HepG2 (cell line): ENCODE measurements around the gene GLTPD2. TPM values are rescaled to one million over a fixed set of nuclear protein-coding genes. Genes with fewer than 3 reads are reported as not detected.

Experiments
- CREB1 ChIP-seq, 2 experiments: fragments of 450-650 bp in 1 of 2; IDR thresholded peaks; 2 replicates each; pipeline ENCODE4 v1.6.1; 2016 to 2017; ENCODE audit warnings: control low read depth in 1 of 2, mild to moderate bottlenecking in 1 of 2, missing compliant biosample characterization in 1 of 2, missing genetic modification characterization in 1 of 2
- DNMT1 ChIP-seq: sonication (generic); formaldehyde crosslinking; IDR thresholded peaks from 2 replicates; pipeline ENCODE4 v1.5.1; 2020; ENCODE audit warnings: mild to moderate bottlenecking, missing genetic modification reagents
- FIP1L1 ChIP-seq: fragments of 200-400 bp; formaldehyde crosslinking; IDR thresholded peaks from 2 replicates; pipeline ENCODE4 v1.6.1; 2018; ENCODE audit warnings: low read depth, mild to moderate bottlenecking, low read length, moderate library complexity, borderline replicate concordance; ENCODE audit not compliant: insufficient read depth
- GATAD1 ChIP-seq: IDR thresholded peaks from 2 replicates; pipeline ENCODE4 v1.6.1; 2016; ENCODE audit warnings: missing genetic modification reagents, missing compliant biosample characterization
- HNRNPK ChIP-seq: fragments of 200-400 bp; formaldehyde crosslinking; IDR thresholded peaks from 2 replicates; pipeline ENCODE4 v1.6.1; 2018; ENCODE audit warnings: low read length, low read depth, moderate library complexity, mild to moderate bottlenecking; ENCODE audit not compliant: poor library complexity, severe bottlenecking
- HNRNPL ChIP-seq: fragments of 200-400 bp; formaldehyde crosslinking; IDR thresholded peaks from 2 replicates; pipeline ENCODE4 v1.6.1; 2017; ENCODE audit warnings: mild to moderate bottlenecking, low read depth, low read length
- KDM6A ChIP-seq: IDR thresholded peaks from 2 replicates; pipeline ENCODE4 v1.6.1; 2016; ENCODE audit warnings: low read depth
- MBNL3 ChIP-seq: fragments of 250-450 bp; sonication (Bioruptor Pico); conservative IDR thresholded peaks from 2 replicates; pipeline ENCODE4 v1.8.0; 2022; ENCODE audit warnings: mild to moderate bottlenecking, inconsistent platforms
- NFRKB ChIP-seq: fragments of 450-650 bp; IDR thresholded peaks from 2 replicates; pipeline ENCODE4 v1.6.1; 2017
- NR1H2 ChIP-seq: sonication (generic); formaldehyde crosslinking; IDR thresholded peaks from 2 replicates; pipeline ENCODE4 v1.8.1; 2022; ENCODE audit warnings: low read depth, missing genetic modification reagents, borderline replicate concordance
- PPARG ChIP-seq: conservative IDR thresholded peaks from 2 replicates; pipeline ENCODE4 v1.6.1; 2016; ENCODE audit warnings: missing biosample characterization, missing genetic modification reagents
- YEATS4 ChIP-seq: sonication (generic); formaldehyde crosslinking; IDR thresholded peaks from 2 replicates; pipeline ENCODE4 v1.4.0; 2020; ENCODE audit warnings: missing genetic modification reagents, borderline replicate concordance
- ZNF20 ChIP-seq: sonication (generic); formaldehyde crosslinking; IDR thresholded peaks from 2 replicates; pipeline ENCODE4 v1.4.0; 2020; ENCODE audit warnings: mild to moderate bottlenecking, moderate library complexity, missing genetic modification reagents
- ZNF773 ChIP-seq: sonication (generic); formaldehyde crosslinking; IDR thresholded peaks from 2 replicates; pipeline ENCODE4 v1.4.0; 2020; ENCODE audit warnings: missing genetic modification reagents, borderline replicate concordance
- polyA plus RNA-seq, 8 experiments: library from polyadenylated mRNA; depleted of rRNA in 3 of 8; stranded (reverse) in 7 of 8; unstranded in 1 of 8; fragments of >200 nt; fragmentation: Illumina TruSeq in 4 of 8; extraction: Trizol in 4 of 8; gene quantifications; 2 replicates each; pipeline versions ENCODE4 v1.2.1 to v1.2.3, GENCODE V29; 2011 to 2016; ENCODE audit warnings: low read depth in 4 of 8, missing spikeins in 1 of 8, mixed read lengths in 1 of 8; ENCODE audit not compliant: insufficient read depth in 1 of 8
- total RNA-seq, 5 experiments: library from RNA; depleted of rRNA; stranded (reverse); fragments of >200 nt; fragmentation: Illumina TruSeq; extraction: Trizol; gene quantifications; 2 replicates each; pipeline ENCODE4 v1.2.3, GENCODE V29; 2016; ENCODE audit warnings: low read depth in 1 of 5
- TF ChIP-seq, protein P1 (sequence below): sonication (generic); formaldehyde crosslinking; IDR thresholded peaks from 2 replicates; pipeline ENCODE4 v1.9.0; 2021; ENCODE audit warnings: missing genetic modification reagents, borderline replicate concordance
- TF ChIP-seq, protein P2 (sequence below): sonication (generic); formaldehyde crosslinking; conservative IDR thresholded peaks from 2 replicates; pipeline ENCODE4 v1.4.0; 2020; ENCODE audit warnings: missing genetic modification reagents
- TF ChIP-seq, protein P3 (sequence below): sonication (generic); formaldehyde crosslinking; IDR thresholded peaks from 2 replicates; pipeline ENCODE4 v1.5.0; 2020; ENCODE audit warnings: mild to moderate bottlenecking, missing genetic modification reagents, borderline replicate concordance

The GLTPD2 gene
- total and polyA plus RNA-seq, 2 of the 13 experiments (the other 11 are each of a cell fraction or from before 2014, with no cell fraction given) = 7.5 to 12.9 TPM

DNA sequence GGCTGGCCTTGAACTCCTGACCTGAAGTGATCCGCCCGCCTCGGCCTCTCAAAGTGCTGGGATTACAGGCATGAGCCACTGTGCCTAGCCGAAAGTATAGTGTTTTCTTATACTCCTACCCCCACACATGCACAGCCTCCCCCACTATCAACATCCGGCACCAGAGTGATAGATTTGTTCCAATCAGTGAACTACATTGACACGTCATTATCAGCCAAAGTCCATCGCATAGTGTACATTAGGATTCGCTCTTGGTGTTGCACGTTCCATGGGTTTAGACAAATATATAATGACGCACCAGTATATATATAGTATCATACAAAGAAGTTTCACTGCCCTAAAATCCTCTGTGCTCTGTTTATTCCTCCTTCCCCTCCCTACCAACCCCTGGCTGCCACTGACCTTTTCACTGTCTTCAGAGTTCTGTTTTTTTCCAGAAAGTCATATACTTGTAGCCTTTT, 29.0 kb upstream of the GLTPD2 start (continued):
- TF ChIP-seq NFRKB (no peak), KDM6A (peak; percentile 96), MBNL3 (CRISPR knock-in tag) (no peak), YEATS4 (CRISPR knock-in tag) (peak; percentile 49; the same call in 1 of the 2 replicates), HNRNPL (no peak), NR1H2 (CRISPR knock-in tag) (no peak), CREB1 (IDR thresholded peaks at IDR 0.05) (peak; percentile 96), CREB1 (CRISPR knock-in tag; IDR thresholded peaks at IDR 0.05) (peak; percentile 93), HNRNPK (no peak), ZNF773 (CRISPR knock-in tag) (no peak), FIP1L1 (no peak), DNMT1 (no peak), PPARG (CRISPR knock-in tag) (peak; percentile 44; the same call in 1 of the 2 replicates), GATAD1 (CRISPR knock-in tag) (peak; percentile 45; the same call in 1 of the 2 replicates), ZNF20 (CRISPR knock-in tag) (no peak)
- TF ChIP-seq, protein P1, sequence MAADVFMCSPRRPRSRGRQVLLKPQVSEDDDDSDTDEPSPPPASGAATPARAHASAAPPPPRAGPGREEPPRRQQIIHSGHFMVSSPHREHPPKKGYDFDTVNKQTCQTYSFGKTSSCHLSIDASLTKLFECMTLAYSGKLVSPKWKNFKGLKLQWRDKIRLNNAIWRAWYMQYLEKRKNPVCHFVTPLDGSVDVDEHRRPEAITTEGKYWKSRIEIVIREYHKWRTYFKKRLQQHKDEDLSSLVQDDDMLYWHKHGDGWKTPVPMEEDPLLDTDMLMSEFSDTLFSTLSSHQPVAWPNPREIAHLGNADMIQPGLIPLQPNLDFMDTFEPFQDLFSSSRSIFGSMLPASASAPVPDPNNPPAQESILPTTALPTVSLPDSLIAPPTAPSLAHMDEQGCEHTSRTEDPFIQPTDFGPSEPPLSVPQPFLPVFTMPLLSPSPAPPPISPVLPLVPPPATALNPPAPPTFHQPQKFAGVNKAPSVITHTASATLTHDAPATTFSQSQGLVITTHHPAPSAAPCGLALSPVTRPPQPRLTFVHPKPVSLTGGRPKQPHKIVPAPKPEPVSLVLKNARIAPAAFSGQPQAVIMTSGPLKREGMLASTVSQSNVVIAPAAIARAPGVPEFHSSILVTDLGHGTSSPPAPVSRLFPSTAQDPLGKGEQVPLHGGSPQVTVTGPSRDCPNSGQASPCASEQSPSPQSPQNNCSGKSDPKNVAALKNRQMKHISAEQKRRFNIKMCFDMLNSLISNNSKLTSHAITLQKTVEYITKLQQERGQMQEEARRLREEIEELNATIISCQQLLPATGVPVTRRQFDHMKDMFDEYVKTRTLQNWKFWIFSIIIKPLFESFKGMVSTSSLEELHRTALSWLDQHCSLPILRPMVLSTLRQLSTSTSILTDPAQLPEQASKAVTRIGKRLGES (CRISPR knock-in tag) = no peak
- TF ChIP-seq, protein P2, sequence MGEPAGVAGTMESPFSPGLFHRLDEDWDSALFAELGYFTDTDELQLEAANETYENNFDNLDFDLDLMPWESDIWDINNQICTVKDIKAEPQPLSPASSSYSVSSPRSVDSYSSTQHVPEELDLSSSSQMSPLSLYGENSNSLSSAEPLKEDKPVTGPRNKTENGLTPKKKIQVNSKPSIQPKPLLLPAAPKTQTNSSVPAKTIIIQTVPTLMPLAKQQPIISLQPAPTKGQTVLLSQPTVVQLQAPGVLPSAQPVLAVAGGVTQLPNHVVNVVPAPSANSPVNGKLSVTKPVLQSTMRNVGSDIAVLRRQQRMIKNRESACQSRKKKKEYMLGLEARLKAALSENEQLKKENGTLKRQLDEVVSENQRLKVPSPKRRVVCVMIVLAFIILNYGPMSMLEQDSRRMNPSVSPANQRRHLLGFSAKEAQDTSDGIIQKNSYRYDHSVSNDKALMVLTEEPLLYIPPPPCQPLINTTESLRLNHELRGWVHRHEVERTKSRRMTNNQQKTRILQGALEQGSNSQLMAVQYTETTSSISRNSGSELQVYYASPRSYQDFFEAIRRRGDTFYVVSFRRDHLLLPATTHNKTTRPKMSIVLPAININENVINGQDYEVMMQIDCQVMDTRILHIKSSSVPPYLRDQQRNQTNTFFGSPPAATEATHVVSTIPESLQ = no peak
- TF ChIP-seq, protein P3, sequence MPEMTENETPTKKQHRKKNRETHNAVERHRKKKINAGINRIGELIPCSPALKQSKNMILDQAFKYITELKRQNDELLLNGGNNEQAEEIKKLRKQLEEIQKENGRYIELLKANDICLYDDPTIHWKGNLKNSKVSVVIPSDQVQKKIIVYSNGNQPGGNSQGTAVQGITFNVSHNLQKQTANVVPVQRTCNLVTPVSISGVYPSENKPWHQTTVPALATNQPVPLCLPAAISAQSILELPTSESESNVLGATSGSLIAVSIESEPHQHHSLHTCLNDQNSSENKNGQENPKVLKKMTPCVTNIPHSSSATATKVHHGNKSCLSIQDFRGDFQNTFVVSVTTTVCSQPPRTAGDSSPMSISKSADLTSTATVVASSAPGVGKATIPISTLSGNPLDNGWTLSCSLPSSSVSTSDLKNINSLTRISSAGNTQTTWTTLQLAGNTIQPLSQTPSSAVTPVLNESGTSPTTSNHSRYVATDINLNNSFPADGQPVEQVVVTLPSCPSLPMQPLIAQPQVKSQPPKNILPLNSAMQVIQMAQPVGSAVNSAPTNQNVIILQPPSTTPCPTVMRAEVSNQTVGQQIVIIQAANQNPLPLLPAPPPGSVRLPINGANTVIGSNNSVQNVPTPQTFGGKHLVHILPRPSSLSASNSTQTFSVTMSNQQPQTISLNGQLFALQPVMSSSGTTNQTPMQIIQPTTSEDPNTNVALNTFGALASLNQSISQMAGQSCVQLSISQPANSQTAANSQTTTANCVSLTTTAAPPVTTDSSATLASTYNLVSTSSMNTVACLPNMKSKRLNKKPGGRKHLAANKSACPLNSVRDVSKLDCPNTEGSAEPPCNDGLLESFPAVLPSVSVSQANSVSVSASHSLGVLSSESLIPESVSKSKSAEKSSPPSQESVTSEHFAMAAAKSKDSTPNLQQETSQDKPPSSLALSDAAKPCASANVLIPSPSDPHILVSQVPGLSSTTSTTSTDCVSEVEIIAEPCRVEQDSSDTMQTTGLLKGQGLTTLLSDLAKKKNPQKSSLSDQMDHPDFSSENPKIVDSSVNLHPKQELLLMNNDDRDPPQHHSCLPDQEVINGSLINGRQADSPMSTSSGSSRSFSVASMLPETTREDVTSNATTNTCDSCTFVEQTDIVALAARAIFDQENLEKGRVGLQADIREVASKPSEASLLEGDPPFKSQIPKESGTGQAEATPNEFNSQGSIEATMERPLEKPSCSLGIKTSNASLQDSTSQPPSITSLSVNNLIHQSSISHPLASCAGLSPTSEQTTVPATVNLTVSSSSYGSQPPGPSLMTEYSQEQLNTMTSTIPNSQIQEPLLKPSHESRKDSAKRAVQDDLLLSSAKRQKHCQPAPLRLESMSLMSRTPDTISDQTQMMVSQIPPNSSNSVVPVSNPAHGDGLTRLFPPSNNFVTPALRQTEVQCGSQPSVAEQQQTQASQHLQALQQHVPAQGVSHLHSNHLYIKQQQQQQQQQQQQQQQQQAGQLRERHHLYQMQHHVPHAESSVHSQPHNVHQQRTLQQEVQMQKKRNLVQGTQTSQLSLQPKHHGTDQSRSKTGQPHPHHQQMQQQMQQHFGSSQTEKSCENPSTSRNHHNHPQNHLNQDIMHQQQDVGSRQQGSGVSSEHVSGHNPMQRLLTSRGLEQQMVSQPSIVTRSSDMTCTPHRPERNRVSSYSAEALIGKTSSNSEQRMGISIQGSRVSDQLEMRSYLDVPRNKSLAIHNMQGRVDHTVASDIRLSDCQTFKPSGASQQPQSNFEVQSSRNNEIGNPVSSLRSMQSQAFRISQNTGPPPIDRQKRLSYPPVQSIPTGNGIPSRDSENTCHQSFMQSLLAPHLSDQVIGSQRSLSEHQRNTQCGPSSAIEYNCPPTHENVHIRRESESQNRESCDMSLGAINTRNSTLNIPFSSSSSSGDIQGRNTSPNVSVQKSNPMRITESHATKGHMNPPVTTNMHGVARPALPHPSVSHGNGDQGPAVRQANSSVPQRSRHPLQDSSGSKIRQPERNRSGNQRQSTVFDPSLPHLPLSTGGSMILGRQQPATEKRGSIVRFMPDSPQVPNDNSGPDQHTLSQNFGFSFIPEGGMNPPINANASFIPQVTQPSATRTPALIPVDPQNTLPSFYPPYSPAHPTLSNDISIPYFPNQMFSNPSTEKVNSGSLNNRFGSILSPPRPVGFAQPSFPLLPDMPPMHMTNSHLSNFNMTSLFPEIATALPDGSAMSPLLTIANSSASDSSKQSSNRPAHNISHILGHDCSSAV (CRISPR knock-in tag) = no peak
